Lower lobe of right lung (tissue), 2 donors: ENCODE results near the gene PTPRN2. TPM values are rescaled to one million over a fixed set of nuclear protein-coding genes. Genes with fewer than 3 reads are reported as not detected.
A peak's percentile ranks its signal among the peaks of the same experiment; 100 is the strongest.

Experiments used
- ATAC-seq, 2 donors: fragments of 200-7000 bp; cut with Tn5 transposase; one replicate each; pipeline ENCODE4 v1.9.1; 2020 to 2022; ENCODE audit warnings: mild to moderate bottlenecking in 2 of 2, moderate library complexity in 2 of 2
- DNase-seq: peaks from one replicate; pipeline ENCODE4 v3.0.0-alpha.2; 2020
- H3K27ac ChIP-seq: fragments of 200-600 bp; one replicate; pipeline ENCODE4 v1.8.0; 2022
- H3K27me3 ChIP-seq: fragments of 200-600 bp; one replicate; pipeline ENCODE4 v1.8.0; 2022; ENCODE audit warnings: low read depth
- H3K36me3 ChIP-seq: fragments of 200-600 bp; one replicate; pipeline ENCODE4 v1.8.0; 2022; ENCODE audit warnings: mild to moderate bottlenecking
- H3K4me1 ChIP-seq: fragments of 200-600 bp; one replicate; pipeline ENCODE4 v1.8.0; 2022
- H3K4me3 ChIP-seq: fragments of 200-600 bp; one replicate; pipeline ENCODE4 v1.8.0; 2022; ENCODE audit warnings: mild to moderate bottlenecking
- H3K9me3 ChIP-seq: fragments of 200-600 bp; one replicate; pipeline ENCODE4 v1.8.0; 2022
- CTCF ChIP-seq: fragments of 200-600 bp; IDR thresholded peaks from one replicate; pipeline ENCODE4 v1.8.0; 2022; ENCODE audit warnings: antibody characterized with exemption, mild to moderate bottlenecking
- intact Hi-C: fragments of 100-400 bp; cut with DNase I; formaldehyde crosslinking; loops from one replicate; pipeline ENCODE4 v1.11.0; 2022
- total RNA-seq: library from RNA; stranded (reverse); fragmentation: NEBNext Ultra II Directional; extraction: Animal tissue kit (Norgen Biotek cat#: 25700); gene quantifications from one replicate; pipeline ENCODE4 v1.2.1, GENCODE V29; 2021
- donor health status: DM: no; HTN: yes; CAD: no; lungs with severe emphysema.

PTPRN2 gene
- total RNA-seq, 1 donor from 2014 or later = 6.8 TPM

GRCh38 chr7:157876469-157877285 is 710.9 kb downstream of the PTPRN2 start:
- Histone ChIP-seq H3K9me3 (no peaks in the 10 kb centered on the region), H3K4me1 (peaks cover 5% of the 10 kb centered on the region), H3K27ac (no peak overlapping the region), H3K4me3 (no peak overlapping the region), H3K27me3 (peaks cover 12% of the 10 kb centered on the region), H3K36me3 (no peaks in the 10 kb centered on the region)
- intact Hi-C loops = no loop called here
- DNase-seq = no peak
- no peak for TF ChIP-seq CTCF
- no peak for ATAC-seq

- H3K9me3 ChIP-seq = no peaks in the 10 kb centered on the region
- ATAC-seq (peak; percentile 58 to 61), DNase-seq (no peak)
- TF ChIP-seq CTCF = peak; percentile 59
- peaks cover 5% of the 10 kb centered on the region for H3K4me1 ChIP-seq
- intact Hi-C loops = no loop called here
- H3K36me3 ChIP-seq = no peaks in the 10 kb centered on the region
- peaks cover 12% of the 10 kb centered on the region for H3K27me3 ChIP-seq
- H3K4me3 ChIP-seq = no peak overlapping the region
- no peak overlapping the region for H3K27ac ChIP-seq
Measured at GRCh38 chr7:157875230-157876179, 712.1 kb downstream of the PTPRN2 start.

GRCh38 chr7:157874870-157875229 is 712.8 kb downstream of the PTPRN2 start:
- ATAC-seq = no peak
- intact Hi-C loops = no loop called here

GRCh38 chr7:157874208-157874816 is 713.3 kb downstream of the PTPRN2 start:
- no peak for ATAC-seq
- no peaks in the 10 kb centered on the region for H3K36me3 ChIP-seq
- no peak for TF ChIP-seq CTCF
- no peaks in the 10 kb centered on the region for H3K9me3 ChIP-seq
- intact Hi-C loops = no loop called here
- H3K27ac ChIP-seq = no peak overlapping the region
- DNase-seq = no peak
- H3K27me3 ChIP-seq = peaks cover 12% of the 10 kb centered on the region
- H3K4me1 ChIP-seq = peaks cover 5% of the 10 kb centered on the region
- no peak overlapping the region for H3K4me3 ChIP-seq

More at GRCh38 chr7:157874870-157875229, 712.8 kb downstream of the PTPRN2 start:
- Histone ChIP-seq H3K4me1 (peaks cover 5% of the 10 kb centered on the region), H3K4me3 (no peak overlapping the region), H3K27me3 (peaks cover 12% of the 10 kb centered on the region), H3K27ac (no peak overlapping the region), H3K36me3 (no peaks in the 10 kb centered on the region), H3K9me3 (no peaks in the 10 kb centered on the region)
- TF ChIP-seq CTCF = no peak
- DNase-seq = no peak

- ATAC-seq (no peak), DNase-seq (no peak)
- peaks cover 12% of the 10 kb centered on the region for H3K27me3 ChIP-seq
- no peak overlapping the region for H3K4me3 ChIP-seq
- H3K4me1 ChIP-seq = peaks cover 5% of the 10 kb centered on the region
- TF ChIP-seq CTCF = no peak
- intact Hi-C loops = no loop called here
- H3K36me3 ChIP-seq = no peaks in the 10 kb centered on the region
- no peaks in the 10 kb centered on the region for H3K9me3 ChIP-seq
- no peak overlapping the region for H3K27ac ChIP-seq
Measured at GRCh38 chr7:157873664-157874063, 714.0 kb downstream of the PTPRN2 start.
